SU-DHL-6 (cell line): Measurements from ENCODE around the gene AP2M1.

Experiments
- H2AFZ ChIP-seq: fragments of 200-600 bp; sonication (generic); 2 replicates; pipeline ENCODE4 v1.6.1; 2014; ENCODE audit warnings: low read depth, mild to moderate bottlenecking, moderate library complexity, mixed read lengths, antibody characterized with exemption, low read length; ENCODE audit not compliant: severe bottlenecking
- H3F3A ChIP-seq: fragments of 200-600 bp; shearing (Covaris generic); 2 replicates; pipeline ENCODE4 v1.6.0; 2016; ENCODE audit warnings: antibody characterized with exemption, mild to moderate bottlenecking; ENCODE audit not compliant: insufficient read depth
- H3K27ac ChIP-seq: fragments of 200-600 bp; sonication (generic); 2 replicates; pipeline ENCODE4 v1.5.1; 2016; ENCODE audit warnings: low read depth, mild to moderate bottlenecking, low read length, moderate library complexity, mixed read lengths
- H3K27me3 ChIP-seq: fragments of 200-600 bp; sonication (generic), shearing (Covaris generic); 2 replicates; pipeline ENCODE4 v1.6.0; 2014; ENCODE audit warnings: mild to moderate bottlenecking, low read length
- H3K36me3 ChIP-seq: fragments of 200-600 bp; sonication (generic); 2 replicates; pipeline ENCODE4 v1.6.1; 2014; ENCODE audit warnings: mild to moderate bottlenecking, low read length, mixed read lengths
- H3K4me2 ChIP-seq: fragments of 300-600, 200-600 bp; shearing (Covaris generic), sonication (generic); 2 replicates; pipeline ENCODE4 v1.6.0; 2014; ENCODE audit warnings: low read length, low read depth, mild to moderate bottlenecking; ENCODE audit not compliant: poor library complexity, severe bottlenecking
- H3K4me3 ChIP-seq: fragments of 200-600 bp; sonication (generic); 2 replicates; pipeline ENCODE4 v1.5.1; 2014; ENCODE audit warnings: antibody characterized with exemption, low read length, mild to moderate bottlenecking, mixed read lengths; ENCODE audit not compliant: insufficient read depth, poor library complexity, severe bottlenecking
- H3K79me2 ChIP-seq: fragments of 200-600 bp; sonication (generic); 2 replicates; pipeline ENCODE4 v1.6.1; 2014; ENCODE audit warnings: mild to moderate bottlenecking, low read length, moderate library complexity; ENCODE audit not compliant: insufficient read depth
- H3K9ac ChIP-seq: fragments of 200-600 bp; sonication (generic); 2 replicates; pipeline ENCODE4 v1.7.0; 2014; ENCODE audit warnings: mild to moderate bottlenecking, low read length
- H3K9me2 ChIP-seq: fragments of 200-600 bp; sonication (generic); replicated peaks from 2 replicates; pipeline ENCODE4 v1.6.1; 2014; ENCODE audit warnings: low read length; ENCODE audit not compliant: insufficient read depth
- H3K9me3 ChIP-seq: fragments of 200-600 bp; sonication (generic); 2 replicates; pipeline ENCODE4 v1.6.1; 2014; ENCODE audit warnings: low read length, mixed read lengths; ENCODE audit not compliant: insufficient read depth
- H4K20me1 ChIP-seq: fragments of 200-600 bp; sonication (generic); 2 replicates; pipeline ENCODE4 v1.6.1; 2014; ENCODE audit warnings: low read depth, mild to moderate bottlenecking, antibody characterized with exemption, low read length, moderate library complexity, mixed read lengths
- EZH2phosphoT487 ChIP-seq: fragments of 200-600 bp; sonication (generic), shearing (Covaris generic); conservative IDR thresholded peaks from 2 replicates; pipeline ENCODE4 v1.6.1; 2018; ENCODE audit warnings: mild to moderate bottlenecking, antibody characterized with exemption, low read length, moderate library complexity, mixed read lengths
- TF ChIP-seq, protein P1 (sequence below): fragments of 200-600 bp; sonication (generic); IDR thresholded peaks from one replicate; pipeline ENCODE4 v1.5.1; 2017; ENCODE audit warnings: antibody characterized with exemption, mild to moderate bottlenecking, low read length, moderate library complexity; ENCODE audit not compliant: insufficient read depth, poor library complexity, severe bottlenecking

The AP2M1 gene

GRCh38 chr3:184233127-184233843 is 58.6 kb downstream of the AP2M1 start:
- H3K9me3 ChIP-seq = no peaks in the 10 kb centered on the region
- H3K9me2 ChIP-seq = no peaks in the 10 kb centered on the region
- no peak overlapping the region for H3K27ac ChIP-seq
- H3K9ac ChIP-seq = no peak overlapping the region
- H3K79me2 ChIP-seq = no peaks in the 10 kb centered on the region
- no peak overlapping the region for H3K4me2 ChIP-seq
- H3K27me3 ChIP-seq = no peaks in the 10 kb centered on the region
- H3F3A ChIP-seq = no peaks in the 10 kb centered on the region
- TF ChIP-seq EZH2phosphoT487 = no peak
- TF ChIP-seq, protein P1, sequence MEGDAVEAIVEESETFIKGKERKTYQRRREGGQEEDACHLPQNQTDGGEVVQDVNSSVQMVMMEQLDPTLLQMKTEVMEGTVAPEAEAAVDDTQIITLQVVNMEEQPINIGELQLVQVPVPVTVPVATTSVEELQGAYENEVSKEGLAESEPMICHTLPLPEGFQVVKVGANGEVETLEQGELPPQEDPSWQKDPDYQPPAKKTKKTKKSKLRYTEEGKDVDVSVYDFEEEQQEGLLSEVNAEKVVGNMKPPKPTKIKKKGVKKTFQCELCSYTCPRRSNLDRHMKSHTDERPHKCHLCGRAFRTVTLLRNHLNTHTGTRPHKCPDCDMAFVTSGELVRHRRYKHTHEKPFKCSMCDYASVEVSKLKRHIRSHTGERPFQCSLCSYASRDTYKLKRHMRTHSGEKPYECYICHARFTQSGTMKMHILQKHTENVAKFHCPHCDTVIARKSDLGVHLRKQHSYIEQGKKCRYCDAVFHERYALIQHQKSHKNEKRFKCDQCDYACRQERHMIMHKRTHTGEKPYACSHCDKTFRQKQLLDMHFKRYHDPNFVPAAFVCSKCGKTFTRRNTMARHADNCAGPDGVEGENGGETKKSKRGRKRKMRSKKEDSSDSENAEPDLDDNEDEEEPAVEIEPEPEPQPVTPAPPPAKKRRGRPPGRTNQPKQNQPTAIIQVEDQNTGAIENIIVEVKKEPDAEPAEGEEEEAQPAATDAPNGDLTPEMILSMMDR = no peak
- H2AFZ ChIP-seq = no peak overlapping the region
- no peaks in the 10 kb centered on the region for H4K20me1 ChIP-seq
- H3K36me3 ChIP-seq = no peaks in the 10 kb centered on the region
- no peak overlapping the region for H3K4me3 ChIP-seq
